ENCODE measurements around the gene TEX13D. TPM values are rescaled to one million over a fixed set of nuclear protein-coding genes. Genes with fewer than 3 reads are reported as not detected.
"Not testable (repeated sequence)": the region's sequence is repeated elsewhere in the genome, so short reads cannot be mapped to it uniquely, and the experiment has no call there.

TEX13D gene
- total RNA-seq, 1 donor from 2014 or later: not detected

DNA sequence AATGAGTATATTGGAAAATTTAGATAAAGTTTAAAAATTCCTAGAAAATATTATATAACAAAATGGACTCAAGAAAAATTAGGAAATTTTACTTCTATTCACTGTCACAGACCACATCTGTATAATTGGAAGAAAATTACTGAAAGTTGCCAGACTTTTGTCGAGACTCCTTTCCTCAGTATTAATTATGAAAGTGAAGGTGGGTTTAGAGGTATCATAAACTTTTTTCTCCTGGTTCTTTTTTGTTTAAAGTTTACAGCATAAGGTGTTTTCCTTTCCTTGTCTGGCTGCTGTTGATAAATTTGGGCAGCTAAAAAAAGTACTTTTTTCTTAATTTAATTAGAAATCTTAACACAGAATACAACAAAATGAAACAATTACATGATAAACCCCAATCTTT, 6.7 kb upstream of the TEX13D start:
- no peaks in the 10 kb centered on the region for H3K9me3 ChIP-seq
- DNase-seq (no peak), ATAC-seq (no peak)
- no peaks in the 10 kb centered on the region for H3K4me1 ChIP-seq
- H3K27ac ChIP-seq: no peak overlapping the region
- H3K4me3 ChIP-seq: no peak overlapping the region
- no peaks in the 10 kb centered on the region for H3K27me3 ChIP-seq (ENCODE audit: low read depth)
- intact Hi-C loops (cut with DNase I): no loop called here
- H3K36me3 ChIP-seq: no peaks in the 10 kb centered on the region
- TF ChIP-seq CTCF (IDR thresholded peaks at IDR 0.05): no peak

GRCh38 chrX:124328765-124329164, 3.7 kb upstream of the TEX13D start:
- DNase-seq (no peak), ATAC-seq (no peak)
- Histone ChIP-seq H3K9me3 (no peaks in the 10 kb centered on the region), H3K36me3 (no peaks in the 10 kb centered on the region), H3K4me3 (no peak overlapping the region), H3K27me3 (ENCODE audit: low read depth) (no peaks in the 10 kb centered on the region), H3K4me1 (no peaks in the 10 kb centered on the region), H3K27ac (no peak overlapping the region)
- intact Hi-C loops (cut with DNase I): no loop called here
- no peak for TF ChIP-seq CTCF (IDR thresholded peaks at IDR 0.05)

GRCh38 chrX:124333862-124334261, 1.4 kb downstream of the TEX13D start:
- ATAC-seq (no peak), DNase-seq (no peak)
- H3K27me3 ChIP-seq (ENCODE audit: low read depth): no peaks in the 10 kb centered on the region
- H3K36me3 ChIP-seq: no peaks in the 10 kb centered on the region
- TF ChIP-seq CTCF (IDR thresholded peaks at IDR 0.05): no peak
- H3K4me3 ChIP-seq: no peak overlapping the region
- no peaks in the 10 kb centered on the region for H3K9me3 ChIP-seq
- intact Hi-C loops (cut with DNase I): no loop called here
- H3K4me1 ChIP-seq: no peaks in the 10 kb centered on the region
- no peak overlapping the region for H3K27ac ChIP-seq

DNA sequence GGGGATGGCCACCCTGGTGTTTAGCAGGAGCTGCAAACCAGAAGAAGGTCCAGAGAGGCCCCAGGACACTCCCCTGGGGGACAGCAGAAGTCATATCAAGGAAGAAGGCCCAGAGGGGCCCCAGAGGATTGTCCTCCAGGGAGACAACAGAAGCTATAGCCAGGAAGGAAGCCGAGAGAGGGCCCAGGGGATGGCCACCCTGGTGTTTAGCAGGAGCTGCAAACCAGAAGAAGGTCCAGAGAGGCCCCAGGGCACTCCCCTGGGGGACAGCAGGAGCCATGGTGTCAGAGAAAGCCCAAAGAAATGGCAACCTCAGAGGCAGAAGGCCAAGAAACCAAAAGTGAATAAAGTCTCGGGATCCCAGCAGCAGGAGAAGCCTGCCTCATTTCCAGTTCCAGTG, 2.1 kb downstream of the TEX13D start:
- intact Hi-C loops (cut with DNase I); H3K4me3 ChIP-seq; ATAC-seq; H3K27ac ChIP-seq; DNase-seq; H3K27me3 ChIP-seq (ENCODE audit: low read depth); H3K9me3 ChIP-seq; H3K36me3 ChIP-seq; H3K4me1 ChIP-seq: not testable (repeated sequence)

GRCh38 chrX:124335598-124335997, 3.1 kb downstream of the TEX13D start:
- H3K4me3 ChIP-seq: no peak overlapping the region
- intact Hi-C loops (cut with DNase I): no loop called here
- H3K27me3 ChIP-seq (ENCODE audit: low read depth): no peaks in the 10 kb centered on the region
- no peaks in the 10 kb centered on the region for H3K9me3 ChIP-seq
- H3K4me1 ChIP-seq: no peaks in the 10 kb centered on the region
- no peak for DNase-seq
- no peak overlapping the region for H3K27ac ChIP-seq
- no peak for TF ChIP-seq CTCF (IDR thresholded peaks at IDR 0.05)
- no peaks in the 10 kb centered on the region for H3K36me3 ChIP-seq
- no peak for ATAC-seq

- no peak for DNase-seq
- no peak for ATAC-seq
- no peaks in the 10 kb centered on the region for H3K4me1 ChIP-seq
- intact Hi-C loops (cut with DNase I): no loop called here
- H3K36me3 ChIP-seq: no peaks in the 10 kb centered on the region
- H3K9me3 ChIP-seq: no peaks in the 10 kb centered on the region
- no peak overlapping the region for H3K27ac ChIP-seq
- no peaks in the 10 kb centered on the region for H3K27me3 ChIP-seq (ENCODE audit: low read depth)
- no peak for TF ChIP-seq CTCF (IDR thresholded peaks at IDR 0.05)
- no peak overlapping the region for H3K4me3 ChIP-seq
Measured at GRCh38 chrX:124337916-124338315, 5.5 kb downstream of the TEX13D start.
